H9 (cell line): ENCODE data around the gene MYO18A. TPM values are rescaled to one million over a fixed set of nuclear protein-coding genes. Genes with fewer than 3 reads are reported as not detected.
"Not testable (repeated sequence)": the region's sequence is repeated elsewhere in the genome, so short reads cannot be mapped to it uniquely, and the experiment has no call there.

Experiments used
- DNase-seq: peaks from one replicate; pipeline ENCODE4 v3.0.0-alpha.2; 2017
- H2AFZ ChIP-seq: one replicate; pipeline ENCODE4 v1.6.1; 2013; ENCODE audit warnings: mild to moderate bottlenecking, low read length, control low read depth, moderate library complexity
- H2AK5ac ChIP-seq: 2 replicates; pipeline ENCODE4 v1.6.1; 2013; ENCODE audit warnings: low read length, control low read depth, mixed read lengths; ENCODE audit not compliant: insufficient read length
- H2BK120ac ChIP-seq: one replicate; pipeline ENCODE4 v1.6.1; 2013; ENCODE audit warnings: low read depth, mild to moderate bottlenecking, low read length, control low read depth, inconsistent platforms; ENCODE audit not compliant: poor library complexity, severe bottlenecking
- H2BK12ac ChIP-seq: 2 replicates; pipeline ENCODE4 v1.6.1; 2013; ENCODE audit warnings: low read length, control low read depth, mixed read lengths, low read depth; ENCODE audit not compliant: insufficient read length
- H2BK15ac ChIP-seq: 2 replicates; pipeline ENCODE4 v1.6.1; 2013; ENCODE audit warnings: low read depth, low read length, control low read depth
- H2BK20ac ChIP-seq: one replicate; pipeline ENCODE4 v1.6.1; 2013; ENCODE audit warnings: low read depth, mild to moderate bottlenecking, low read length, control low read depth, inconsistent platforms; ENCODE audit not compliant: poor library complexity, severe bottlenecking
- H2BK5ac ChIP-seq: 2 replicates; pipeline ENCODE4 v1.6.1; 2013; ENCODE audit warnings: low read length, control low read depth, mixed read lengths; ENCODE audit not compliant: insufficient read length
- H3K14ac ChIP-seq: 2 replicates; pipeline ENCODE4 v1.6.1; 2013; ENCODE audit warnings: low read length, control low read depth; ENCODE audit not compliant: insufficient read depth
- H3K18ac ChIP-seq: 2 replicates; pipeline ENCODE4 v1.6.1; 2013; ENCODE audit warnings: low read depth, mild to moderate bottlenecking, mixed read lengths, low read length, control low read depth; ENCODE audit not compliant: insufficient read length
- H3K23ac ChIP-seq: 2 replicates; pipeline ENCODE4 v1.6.1; 2013; ENCODE audit warnings: low read length, control low read depth, mixed read lengths, low read depth; ENCODE audit not compliant: insufficient read length
- H3K23me2 ChIP-seq: 2 replicates; pipeline ENCODE4 v1.6.1; 2013; ENCODE audit warnings: low read depth, mild to moderate bottlenecking, mixed read lengths, low read length, control low read depth; ENCODE audit not compliant: insufficient read length, poor library complexity, severe bottlenecking
- H3K27ac ChIP-seq: 2 replicates; pipeline ENCODE4 v1.5.1; 2013; ENCODE audit warnings: low read length, control low read depth, mixed read lengths, low read depth; ENCODE audit not compliant: insufficient read length
- H3K27me3 ChIP-seq: 2 replicates; pipeline ENCODE4 v1.6.1; 2013; ENCODE audit warnings: low read length, control low read depth, inconsistent platforms; ENCODE audit not compliant: insufficient read depth
- H3K4ac ChIP-seq: 2 replicates; pipeline ENCODE4 v1.6.1; 2013; ENCODE audit warnings: low read depth, mild to moderate bottlenecking, control low read depth, inconsistent platforms, low read length, moderate library complexity
- H3K4me1 ChIP-seq: 2 replicates; pipeline ENCODE4 v1.6.1; 2013; ENCODE audit warnings: low read length, control low read depth, inconsistent platforms; ENCODE audit not compliant: insufficient read depth
- H3K4me2 ChIP-seq: 2 replicates; pipeline ENCODE4 v1.6.1; 2013; ENCODE audit warnings: low read length, control low read depth, mixed read lengths; ENCODE audit not compliant: insufficient read length, insufficient read depth
- H3K56ac ChIP-seq: 2 replicates; pipeline ENCODE4 v1.6.1; 2013; ENCODE audit warnings: low read depth, mild to moderate bottlenecking, mixed read lengths, low read length, control low read depth; ENCODE audit not compliant: insufficient read length
- H3K79me1 ChIP-seq: 2 replicates; pipeline ENCODE4 v1.6.1; 2013; ENCODE audit warnings: low read depth, mild to moderate bottlenecking, moderate library complexity, low read length, control low read depth, inconsistent platforms; ENCODE audit not compliant: insufficient read depth, poor library complexity, severe bottlenecking
- H3K79me2 ChIP-seq: 2 replicates; pipeline ENCODE4 v1.6.1; 2013; ENCODE audit warnings: low read length, control low read depth, inconsistent platforms; ENCODE audit not compliant: insufficient read depth
- H3K9ac ChIP-seq: 2 replicates; pipeline ENCODE4 v1.6.1; 2013; ENCODE audit warnings: low read length, control low read depth, mixed read lengths; ENCODE audit not compliant: insufficient read length; ENCODE audit errors: extremely low read depth
- H3K9me3 ChIP-seq: one replicate; pipeline ENCODE4 v1.6.1; 2013; ENCODE audit warnings: low read depth, low read length, inconsistent platforms; ENCODE audit not compliant: control insufficient read depth
- H3T11ph ChIP-seq: one replicate; pipeline ENCODE4 v1.6.1; 2013; ENCODE audit warnings: mild to moderate bottlenecking, low read length, control low read depth, inconsistent platforms
- H4K20me1 ChIP-seq: one replicate; pipeline ENCODE4 v1.6.1; 2013; ENCODE audit not compliant: control insufficient read depth, insufficient read length, insufficient read depth
- H4K5ac ChIP-seq: 2 replicates; pipeline ENCODE4 v1.6.1; 2013; ENCODE audit warnings: low read depth, mild to moderate bottlenecking, mixed read lengths, low read length, control low read depth; ENCODE audit not compliant: insufficient read length
- H4K8ac ChIP-seq: replicated peaks from 2 replicates; pipeline ENCODE4 v1.6.1; 2013; ENCODE audit warnings: low read length, control low read depth, mixed read lengths, low read depth; ENCODE audit not compliant: insufficient read length
- H4K91ac ChIP-seq: 2 replicates; pipeline ENCODE4 v1.6.1; 2013; ENCODE audit warnings: low read depth, mild to moderate bottlenecking, moderate library complexity, mixed read lengths, low read length, control low read depth; ENCODE audit not compliant: insufficient read length
- H3K27ac Mint-ChIP-seq, 3 experiments: 2 replicates in 2 of 3; 3 replicates in 1 of 3; pipeline ENCODE4 v1.8.0; 2020 to 2021; ENCODE audit warnings: mixed read lengths in 3 of 3, mild to moderate bottlenecking in 1 of 3, moderate library complexity in 1 of 3
- H3K27me3 Mint-ChIP-seq: 2 replicates; pipeline ENCODE4 v1.8.0; 2021; ENCODE audit warnings: low read depth, mild to moderate bottlenecking, moderate library complexity, mixed read lengths
- H3K36me3 Mint-ChIP-seq, 3 experiments: 2 replicates in 2 of 3; 3 replicates in 1 of 3; pipeline ENCODE4 v1.8.0; 2020 to 2021; ENCODE audit warnings: low read depth in 3 of 3, mixed read lengths in 3 of 3; ENCODE audit not compliant: insufficient read depth in 1 of 3
- H3K4me1 Mint-ChIP-seq, 2 experiments: 2 replicates each; pipeline ENCODE4 v1.8.0; 2020; ENCODE audit warnings: mixed read lengths in 2 of 2
- H3K4me3 Mint-ChIP-seq, 2 experiments: 2 replicates in 1 of 2; 3 replicates in 1 of 2; pipeline ENCODE4 v1.8.0; 2020 to 2021; ENCODE audit warnings: mild to moderate bottlenecking in 2 of 2, mixed read lengths in 2 of 2, moderate library complexity in 1 of 2
- H3K9me3 Mint-ChIP-seq, 2 experiments: 2 replicates in 1 of 2; 3 replicates in 1 of 2; pipeline ENCODE4 v1.8.0; 2020; ENCODE audit warnings: mild to moderate bottlenecking in 2 of 2, mixed read lengths in 2 of 2, moderate library complexity in 1 of 2
- WGBS: extraction: QIAGEN DNeasy Blood & Tissue Kit; methylation state at CpG from one replicate; pipeline ENCODE4 v1.1.7; 2013; ENCODE audit warnings: missing lambda C conversion rate, low lambda C conversion rate, mixed read lengths; ENCODE audit not compliant: insufficient read length; ENCODE audit errors: extremely low coverage; 5-methylcytosine and 5-hydroxymethylcytosine counted together
- total RNA-seq: library from RNA; stranded (reverse); gene quantifications from 2 replicates; pipeline ENCODE4 v1.2.1, GENCODE V29; 2021
- TF ChIP-seq, protein P1 (sequence below): fragments of 200-600 bp; sonication (generic); conservative IDR thresholded peaks from 3 replicates; pipeline ENCODE4 v1.8.0; 2021; ENCODE audit warnings: antibody characterized with exemption, mild to moderate bottlenecking

The MYO18A gene
- total RNA-seq, 1 experiment from 2014 or later: 21.6 TPM

DNA sequence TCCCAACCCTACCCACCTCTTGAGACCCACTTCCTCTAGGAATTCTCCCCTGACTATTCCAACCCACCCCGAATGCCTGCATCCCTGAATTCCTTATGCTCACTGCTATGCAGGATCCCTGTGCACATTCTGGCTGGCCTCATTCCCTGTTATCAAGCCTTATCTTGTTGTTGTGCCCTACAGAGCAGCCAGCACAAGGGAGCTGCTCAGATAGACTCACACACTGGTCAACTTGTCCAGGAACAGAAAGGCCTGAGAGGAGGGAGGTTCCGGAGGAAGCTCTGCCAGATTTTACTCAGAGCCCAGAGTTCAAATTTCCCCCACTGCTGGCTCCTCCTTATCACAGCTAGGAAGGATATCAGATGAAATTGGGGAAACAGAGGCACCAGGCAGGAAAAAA lies 24.8 kb upstream of the MYO18A start:
- no peaks in the 10 kb centered on the region for H3K23me2 ChIP-seq
- no peak overlapping the region for H4K8ac ChIP-seq
- H4K20me1 ChIP-seq: no peaks in the 10 kb centered on the region
- no peak overlapping the region for H3K27ac ChIP-seq
- no peak overlapping the region for H2BK20ac ChIP-seq
- no peak overlapping the region for H2BK5ac ChIP-seq
- H3K4ac ChIP-seq: no peak overlapping the region
- H3K9me3 ChIP-seq: no peaks in the 10 kb centered on the region
- peaks cover 4% of the 10 kb centered on the region; the same call in 1 of the 2 replicates for H3K4me1 ChIP-seq
- H3K14ac ChIP-seq: no peak overlapping the region
- H2AFZ ChIP-seq: peak overlapping the region; percentile 10
- H3K18ac ChIP-seq: no peak overlapping the region
- no peak overlapping the region for H2AK5ac ChIP-seq
- H3K27me3 ChIP-seq: no peaks in the 10 kb centered on the region
- H2BK12ac ChIP-seq: no peak overlapping the region
- DNase-seq: no peak
- H3K9ac ChIP-seq: no peak overlapping the region
- no peak overlapping the region for H3K56ac ChIP-seq
- H4K91ac ChIP-seq: no peak overlapping the region
- H3K4me2 ChIP-seq: no peak overlapping the region
- no peak overlapping the region for H4K5ac ChIP-seq
- H2BK120ac ChIP-seq: no peak overlapping the region
- H3K79me1 ChIP-seq: no peaks in the 10 kb centered on the region
- H3K4me1 Mint-ChIP-seq: peaks cover 19 to 21% of the 10 kb centered on the region in 2 experiments
- no peak overlapping the region for H3T11ph ChIP-seq
- WGBS: no CpG with 5 or more reads among the region's 2 CpGs
- H3K36me3 Mint-ChIP-seq: no peaks in the 10 kb centered on the region
- H3K27me3 Mint-ChIP-seq: no peaks in the 10 kb centered on the region
- no peaks in the 10 kb centered on the region for H3K79me2 ChIP-seq
- TF ChIP-seq, protein P1, sequence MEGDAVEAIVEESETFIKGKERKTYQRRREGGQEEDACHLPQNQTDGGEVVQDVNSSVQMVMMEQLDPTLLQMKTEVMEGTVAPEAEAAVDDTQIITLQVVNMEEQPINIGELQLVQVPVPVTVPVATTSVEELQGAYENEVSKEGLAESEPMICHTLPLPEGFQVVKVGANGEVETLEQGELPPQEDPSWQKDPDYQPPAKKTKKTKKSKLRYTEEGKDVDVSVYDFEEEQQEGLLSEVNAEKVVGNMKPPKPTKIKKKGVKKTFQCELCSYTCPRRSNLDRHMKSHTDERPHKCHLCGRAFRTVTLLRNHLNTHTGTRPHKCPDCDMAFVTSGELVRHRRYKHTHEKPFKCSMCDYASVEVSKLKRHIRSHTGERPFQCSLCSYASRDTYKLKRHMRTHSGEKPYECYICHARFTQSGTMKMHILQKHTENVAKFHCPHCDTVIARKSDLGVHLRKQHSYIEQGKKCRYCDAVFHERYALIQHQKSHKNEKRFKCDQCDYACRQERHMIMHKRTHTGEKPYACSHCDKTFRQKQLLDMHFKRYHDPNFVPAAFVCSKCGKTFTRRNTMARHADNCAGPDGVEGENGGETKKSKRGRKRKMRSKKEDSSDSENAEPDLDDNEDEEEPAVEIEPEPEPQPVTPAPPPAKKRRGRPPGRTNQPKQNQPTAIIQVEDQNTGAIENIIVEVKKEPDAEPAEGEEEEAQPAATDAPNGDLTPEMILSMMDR: no peak
- no peak overlapping the region for H3K23ac ChIP-seq
- H3K4me3 Mint-ChIP-seq: no peak overlapping the region
- H2BK15ac ChIP-seq: no peak overlapping the region
- no peaks in the 10 kb centered on the region for H3K9me3 Mint-ChIP-seq
- no peak overlapping the region for H3K27ac Mint-ChIP-seq

DNA sequence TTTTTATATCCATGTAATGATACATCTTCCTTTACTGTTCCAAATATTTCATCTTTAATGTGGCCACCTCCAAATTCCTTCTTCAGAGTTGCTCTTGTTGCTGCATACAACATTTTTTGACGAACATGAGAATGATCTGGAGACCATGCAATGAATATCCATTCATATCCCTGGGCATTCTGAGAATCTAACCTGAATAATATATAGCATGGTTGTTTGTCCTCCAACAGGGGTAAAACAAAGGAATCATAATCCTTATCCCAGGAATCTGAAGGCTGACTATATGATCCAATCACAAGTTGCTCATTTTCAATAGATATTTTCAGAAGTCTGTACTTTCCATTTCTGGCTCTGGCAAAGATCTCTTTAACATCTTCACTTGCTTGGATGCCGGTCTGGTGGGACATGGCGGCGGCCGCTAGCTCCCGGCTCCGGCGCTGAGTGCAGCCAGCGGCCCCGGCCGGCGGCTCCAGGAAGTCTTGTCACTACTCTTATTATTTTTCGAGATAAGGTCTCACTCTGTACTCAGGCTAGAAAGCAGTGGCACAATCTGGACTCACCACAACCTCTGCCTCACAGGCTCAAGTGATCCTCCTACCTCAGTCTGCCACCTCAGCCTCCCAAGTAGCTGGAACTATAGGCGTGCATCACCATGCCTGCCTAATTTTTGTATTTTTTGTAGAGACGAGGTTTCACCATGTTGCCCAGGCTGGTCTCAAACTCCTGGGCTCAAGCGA lies 24.0 kb upstream of the MYO18A start:
- not testable (repeated sequence) for H2BK120ac ChIP-seq, H3K9me3 ChIP-seq, H3K27me3 Mint-ChIP-seq, H3K4me3 Mint-ChIP-seq, H3K27ac ChIP-seq, DNase-seq, H3K4ac ChIP-seq, H4K20me1 ChIP-seq, H3K27me3 ChIP-seq, H3K9me3 Mint-ChIP-seq, H2BK12ac ChIP-seq, H3K4me2 ChIP-seq, H4K5ac ChIP-seq, H3K4me1 ChIP-seq, H3K79me1 ChIP-seq, H3K56ac ChIP-seq, H4K8ac ChIP-seq, H3K14ac ChIP-seq, H3T11ph ChIP-seq, H2BK5ac ChIP-seq, H3K79me2 ChIP-seq, H4K91ac ChIP-seq, H2BK15ac ChIP-seq, H2BK20ac ChIP-seq, H2AFZ ChIP-seq, H2AK5ac ChIP-seq, H3K27ac Mint-ChIP-seq, H3K23ac ChIP-seq, H3K9ac ChIP-seq, H3K23me2 ChIP-seq, H3K36me3 Mint-ChIP-seq, H3K18ac ChIP-seq
- no CpG with 5 or more reads among the region's 16 CpGs for WGBS
- H3K4me1 Mint-ChIP-seq: peaks cover 17 to 19% of the 10 kb centered on the region in 2 experiments
